IMR-90 (cell line): ENCODE data around the gene GRM8.

Experiments
- RFX5 ChIP-seq: IDR thresholded peaks from 2 replicates; pipeline ENCODE4 v1.8.0; 2012; ENCODE audit warnings: low read depth, mild to moderate bottlenecking, low read length, moderate library complexity
- SMC3 ChIP-seq: fragments of 150-350 bp; IDR thresholded peaks from 2 replicates; pipeline ENCODE4 v1.6.1; 2016; ENCODE audit warnings: low read depth, mild to moderate bottlenecking, antibody characterized with exemption, low read length, moderate library complexity

DNA sequence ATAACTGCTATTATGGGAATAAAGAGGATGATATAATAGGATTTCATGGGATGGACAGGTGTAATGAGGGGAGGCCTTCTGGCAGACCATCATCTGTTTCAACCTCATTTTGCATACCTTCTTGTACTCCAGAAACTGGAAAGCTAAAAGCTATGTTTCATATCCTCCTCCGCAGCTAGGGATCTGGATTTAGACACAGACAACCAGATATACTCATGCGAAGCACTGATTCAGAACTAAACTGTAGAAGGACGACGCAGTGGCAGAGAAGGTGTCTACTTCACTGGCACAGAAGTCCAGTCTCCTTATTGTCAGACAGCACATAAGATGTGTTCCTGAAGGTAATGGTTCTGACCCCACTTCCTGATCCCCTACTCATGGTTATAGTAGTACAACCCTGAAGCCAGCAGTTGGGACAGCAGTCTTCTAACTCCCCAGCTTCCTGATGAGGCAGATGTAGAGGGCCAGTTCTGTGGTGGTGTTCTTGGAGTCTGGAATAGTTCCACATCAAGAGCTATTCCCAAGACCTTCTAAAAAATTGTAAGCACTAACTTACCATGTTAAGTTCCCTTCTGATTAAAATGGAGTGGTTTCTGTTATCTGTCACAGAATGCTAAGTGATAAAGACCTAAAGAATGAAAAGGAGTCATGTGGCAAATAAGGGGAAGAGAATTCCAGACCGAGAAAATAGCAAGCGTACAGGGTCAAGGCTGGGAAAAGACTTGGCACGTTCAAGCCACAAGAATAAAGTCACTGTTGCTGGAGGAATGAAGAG is 550.3 kb downstream of the GRM8 start:
- TF ChIP-seq SMC3 (no peak), RFX5 (no peak)
